Fibroblast of gingiva (primary cell): Measurements from ENCODE around the gene ANKRD2.

Experiments
- DNase-seq: peaks from one replicate; pipeline ENCODE4 v3.0.0-alpha.2; 2011; ENCODE audit warnings: low read depth

Gene ANKRD2

DNA sequence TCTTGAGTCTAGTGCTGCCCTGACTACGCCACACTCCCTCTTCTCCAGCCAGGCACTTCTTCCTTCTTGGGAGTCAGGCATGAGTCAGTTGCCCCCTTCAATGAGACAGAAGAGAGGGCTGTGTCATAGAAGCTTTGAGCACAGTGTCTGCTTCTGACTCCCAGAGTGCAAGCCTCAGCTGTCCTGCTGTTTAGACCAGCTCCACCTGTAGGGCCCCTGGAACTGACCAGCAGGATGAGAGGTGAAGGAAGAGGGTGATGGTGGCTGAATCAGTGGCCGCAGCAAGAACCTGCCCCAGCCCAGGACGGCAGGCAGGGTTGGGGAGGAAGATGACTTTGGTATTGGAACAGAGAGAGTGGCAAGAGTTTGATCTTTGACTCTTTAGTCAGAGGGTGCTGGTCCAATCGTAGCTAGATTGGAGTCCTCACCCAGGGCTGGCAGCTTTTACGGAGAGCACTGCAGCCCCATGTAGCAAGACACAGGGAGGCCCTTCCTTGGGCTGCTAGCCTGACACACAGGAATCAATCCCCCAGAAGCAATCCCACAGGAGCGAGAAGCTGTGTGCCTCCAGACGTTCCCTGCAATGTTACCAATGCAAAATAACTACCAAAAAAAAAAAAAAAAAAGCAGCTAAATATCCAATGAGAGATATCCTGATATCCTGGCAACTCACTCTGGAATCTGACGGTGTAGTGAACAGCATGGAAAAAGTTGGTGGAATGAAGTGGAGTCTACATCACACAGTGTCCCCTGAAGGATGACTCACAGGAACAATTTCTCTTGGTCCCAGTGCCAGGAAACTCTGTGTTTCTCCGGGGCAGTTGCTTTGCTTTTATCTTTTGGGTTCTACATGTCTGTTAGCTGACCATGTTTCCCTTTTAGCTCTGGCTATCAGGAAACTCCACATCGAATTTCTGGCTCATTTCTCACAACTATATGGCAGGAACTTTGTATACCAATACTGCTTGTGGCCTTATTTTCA is 23.8 kb downstream of the ANKRD2 start:
- DNase-seq: peak; percentile 82

DNA sequence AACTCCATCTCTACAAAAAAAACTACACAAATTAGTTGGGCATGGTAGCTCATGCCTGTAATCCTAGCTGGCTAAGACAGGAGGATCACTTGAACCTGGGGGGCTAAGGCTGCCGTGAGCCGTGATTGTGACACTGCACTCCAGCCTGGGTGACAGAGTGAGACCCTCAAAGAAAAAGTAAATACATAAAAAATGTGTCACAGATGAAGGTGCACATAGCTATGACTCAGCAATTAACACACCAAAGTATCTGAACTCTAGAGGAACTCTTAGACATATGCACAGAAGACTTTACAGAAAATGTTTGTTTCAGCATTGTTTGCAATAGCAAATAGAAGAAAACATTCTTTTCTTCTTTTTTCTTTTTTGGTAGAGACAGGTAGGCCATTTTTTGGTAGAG is 25.2 kb downstream of the ANKRD2 start:
- no peak for DNase-seq

DNA sequence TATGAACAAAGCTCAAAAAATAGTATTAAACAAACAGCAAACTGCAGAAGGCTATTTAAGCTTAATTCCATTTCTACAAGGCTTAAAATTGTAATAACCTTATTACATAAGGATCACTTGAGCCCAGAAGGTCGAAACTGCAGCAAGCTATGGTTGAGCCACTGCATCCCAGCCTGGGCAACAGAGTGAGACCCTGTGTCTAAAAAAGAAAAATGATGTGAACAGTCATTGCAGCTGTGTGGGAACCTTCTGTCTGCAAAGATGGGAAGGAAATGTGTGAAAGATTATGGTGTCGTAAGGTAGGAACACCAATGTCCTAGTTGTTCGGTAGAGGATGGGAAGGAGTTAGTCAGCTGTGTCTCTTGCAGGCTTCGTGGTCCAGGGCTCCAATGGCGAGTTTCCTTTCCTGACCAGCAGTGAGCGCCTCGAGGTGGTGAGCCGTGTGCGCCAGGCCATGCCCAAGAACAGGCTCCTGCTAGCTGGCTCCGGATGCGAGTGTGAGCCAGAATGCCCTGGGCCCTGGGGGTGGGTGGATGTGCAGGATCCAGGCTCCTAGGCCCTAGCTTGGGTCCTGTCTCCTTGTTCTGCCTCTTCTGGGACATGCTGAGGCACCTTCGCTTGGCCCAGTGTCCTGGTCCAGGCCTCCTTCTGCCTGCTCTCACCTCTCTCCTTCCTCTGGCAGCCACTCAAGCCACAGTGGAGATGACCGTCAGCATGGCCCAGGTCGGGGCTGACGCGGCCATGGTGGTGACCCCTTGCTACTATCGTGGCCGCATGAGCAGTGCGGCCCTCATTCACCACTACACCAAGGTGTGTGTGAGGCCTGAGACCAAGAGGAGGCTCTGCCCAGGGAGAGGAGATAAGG is 26.1 kb downstream of the ANKRD2 start:
- DNase-seq: no peak

DNA sequence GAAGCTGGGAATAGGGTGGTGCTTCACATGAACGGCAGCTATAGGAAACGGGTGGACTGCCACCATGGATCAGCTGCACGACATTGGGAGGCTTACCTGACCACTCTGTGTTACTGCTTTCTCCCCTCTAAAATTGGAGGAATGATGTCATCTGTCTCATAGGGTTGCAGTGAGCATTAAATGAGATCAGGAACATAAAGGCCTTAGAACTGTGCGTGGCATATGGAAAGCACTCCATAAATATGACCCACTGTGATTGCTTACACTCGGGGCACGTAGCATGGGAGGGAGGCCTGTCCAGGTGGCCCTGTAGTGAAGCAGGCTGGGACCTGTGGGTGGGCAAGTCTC is 26.7 kb downstream of the ANKRD2 start:
- no peak for DNase-seq

DNA sequence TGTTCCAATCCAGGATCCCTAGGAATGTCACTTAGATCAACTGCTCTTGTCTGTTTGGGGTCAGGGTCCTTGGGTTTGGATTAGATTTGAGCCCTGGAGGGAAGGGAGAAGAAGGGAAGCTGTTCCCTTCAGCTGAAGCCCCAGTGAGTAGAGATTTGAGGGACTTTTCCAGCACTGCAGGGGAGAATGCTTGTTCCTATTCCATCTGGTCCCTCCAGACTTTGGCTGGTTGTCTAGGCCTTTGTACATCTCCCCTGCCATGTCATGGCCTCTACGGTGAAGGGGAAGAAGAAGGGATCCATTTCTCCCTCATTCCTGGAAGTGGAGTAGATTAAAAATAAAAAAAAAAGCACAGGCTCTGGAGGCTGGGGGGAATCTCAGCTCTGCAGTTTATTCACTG is 28.0 kb downstream of the ANKRD2 start:
- no peak for DNase-seq

DNA sequence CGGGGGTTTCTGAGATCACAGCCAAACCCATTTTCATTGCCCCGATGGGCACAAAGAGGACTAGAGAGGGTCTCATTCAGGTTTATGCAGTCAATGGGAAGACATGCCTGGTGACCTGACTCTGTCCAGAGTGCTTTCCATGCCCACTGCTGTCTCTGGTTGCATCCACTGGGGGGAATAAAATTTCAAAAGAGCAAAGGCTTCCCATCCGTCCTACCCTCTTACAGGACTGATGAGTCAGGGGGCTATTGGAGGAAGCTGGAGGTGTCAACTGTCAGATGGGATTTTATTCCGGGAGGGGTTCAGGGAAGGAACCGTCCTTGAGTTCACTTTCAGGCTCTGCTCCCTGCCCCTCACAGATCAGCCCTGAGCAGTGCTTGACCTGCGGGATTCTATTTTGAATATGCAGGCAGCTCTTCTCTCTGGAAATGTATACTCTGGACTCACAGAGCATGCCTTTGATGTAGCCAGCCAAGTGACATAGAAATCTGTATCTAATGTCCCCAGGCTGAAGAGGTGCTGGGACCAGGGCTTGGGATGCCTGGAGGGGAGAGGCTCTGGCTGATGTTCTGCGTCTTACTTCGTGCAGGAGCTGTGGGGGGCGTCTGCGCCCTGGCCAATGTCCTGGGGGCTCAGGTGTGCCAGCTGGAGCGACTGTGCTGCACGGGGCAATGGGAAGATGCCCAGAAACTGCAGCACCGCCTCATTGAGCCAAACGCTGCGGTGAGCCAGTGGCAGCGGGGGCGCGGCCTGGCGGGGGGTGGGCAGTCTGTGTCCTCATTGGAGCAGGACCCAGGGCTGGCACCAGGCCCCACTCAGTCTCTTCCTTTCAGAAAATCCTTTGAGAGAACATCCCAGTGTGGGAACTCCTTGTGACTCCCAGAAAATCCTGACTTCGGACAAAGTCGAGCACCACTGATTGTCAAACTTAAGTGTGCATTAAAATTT is 29.0 kb downstream of the ANKRD2 start:
- DNase-seq: no peak

DNA sequence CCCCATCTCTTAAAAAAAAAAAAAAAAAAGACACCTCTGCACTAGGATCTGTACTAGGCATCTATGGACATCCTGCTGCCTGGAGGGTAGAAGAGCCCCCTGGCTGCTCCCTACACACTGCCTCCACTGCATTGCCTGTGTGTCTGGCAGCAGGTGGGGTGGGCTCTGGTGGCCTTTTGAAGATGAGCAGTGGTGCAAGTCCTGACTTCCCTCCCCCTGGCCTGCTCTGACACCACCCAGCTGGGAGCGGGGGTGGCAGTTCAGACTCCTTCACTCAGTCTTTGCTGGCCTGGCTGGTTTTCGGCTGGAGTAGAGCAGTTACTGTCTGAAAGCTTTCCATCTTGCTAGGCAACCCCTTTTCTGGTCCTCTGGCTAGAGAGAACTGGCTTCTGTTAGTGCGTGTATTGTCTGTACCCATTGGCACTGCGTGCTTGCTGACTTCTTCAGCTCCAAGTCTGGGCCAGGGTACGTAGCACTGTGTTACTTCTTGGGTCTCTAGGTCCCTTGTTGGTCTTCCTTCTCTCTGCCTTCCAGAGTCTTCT is 34.6 kb downstream of the ANKRD2 start:
- DNase-seq: no peak

DNA sequence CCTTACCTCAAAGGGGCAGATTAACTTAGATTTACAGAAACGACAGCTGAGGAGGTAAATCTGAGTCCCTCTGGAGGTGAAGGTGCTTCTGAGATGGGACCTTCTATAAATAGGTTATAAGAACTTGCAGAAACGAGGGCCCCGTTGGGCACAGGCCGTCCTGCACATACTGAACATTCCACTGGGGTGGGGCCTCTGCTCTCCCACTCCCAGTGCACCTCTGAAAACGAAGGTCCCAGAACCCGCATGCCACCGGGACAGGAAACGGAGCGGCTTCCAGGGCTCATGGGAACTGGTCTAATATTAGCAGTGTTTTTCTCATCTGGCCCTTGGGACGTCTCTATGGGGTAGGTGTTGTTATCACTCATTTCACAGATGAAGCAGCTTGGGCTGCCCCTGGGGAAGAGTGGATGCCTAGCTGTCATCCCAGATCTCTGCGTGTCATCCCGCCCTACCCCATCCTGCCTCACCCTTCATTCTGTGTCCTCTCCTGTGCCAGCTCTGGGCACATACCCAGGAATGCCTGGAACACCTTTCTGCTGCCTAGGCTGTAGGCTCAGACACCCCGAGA is 36.5 kb downstream of the ANKRD2 start:
- DNase-seq: no peak

DNA sequence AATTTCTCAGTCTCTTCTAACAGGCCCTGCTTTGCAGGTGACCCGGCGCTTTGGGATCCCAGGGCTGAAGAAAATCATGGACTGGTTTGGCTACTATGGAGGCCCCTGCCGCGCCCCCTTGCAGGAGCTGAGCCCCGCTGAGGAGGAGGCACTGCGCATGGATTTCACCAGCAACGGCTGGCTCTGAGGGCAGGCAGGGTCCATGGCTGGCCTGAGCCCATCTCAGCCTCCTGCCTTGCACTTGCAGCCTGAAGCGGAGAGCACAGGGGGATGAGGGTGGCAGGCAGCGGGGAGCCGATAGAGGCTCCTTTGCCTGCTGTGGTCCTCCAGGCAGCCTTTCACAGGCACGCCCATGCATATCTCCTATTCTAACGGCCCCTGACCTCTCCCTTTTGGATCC is 38.9 kb downstream of the ANKRD2 start:
- no peak for DNase-seq

DNA sequence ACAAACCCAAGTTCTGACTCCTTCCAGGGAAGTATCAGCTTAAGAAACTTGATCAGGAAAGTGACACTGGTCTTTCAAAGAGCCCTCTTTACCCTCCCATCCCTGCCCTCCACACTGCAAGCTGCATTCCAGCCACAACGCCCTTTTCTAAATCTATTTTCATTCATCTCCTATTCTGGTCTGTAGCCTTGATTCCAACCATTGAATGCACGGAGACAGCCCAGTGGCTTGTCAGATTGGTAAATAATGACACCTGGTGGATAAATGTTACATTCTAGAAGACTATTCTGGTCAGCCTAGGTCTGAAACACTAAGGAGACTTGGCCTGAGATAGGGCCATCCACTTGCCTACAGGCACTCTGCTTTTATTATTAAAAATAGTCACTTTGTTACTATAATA is 39.8 kb downstream of the ANKRD2 start:
- peak; percentile 43 for DNase-seq

DNA sequence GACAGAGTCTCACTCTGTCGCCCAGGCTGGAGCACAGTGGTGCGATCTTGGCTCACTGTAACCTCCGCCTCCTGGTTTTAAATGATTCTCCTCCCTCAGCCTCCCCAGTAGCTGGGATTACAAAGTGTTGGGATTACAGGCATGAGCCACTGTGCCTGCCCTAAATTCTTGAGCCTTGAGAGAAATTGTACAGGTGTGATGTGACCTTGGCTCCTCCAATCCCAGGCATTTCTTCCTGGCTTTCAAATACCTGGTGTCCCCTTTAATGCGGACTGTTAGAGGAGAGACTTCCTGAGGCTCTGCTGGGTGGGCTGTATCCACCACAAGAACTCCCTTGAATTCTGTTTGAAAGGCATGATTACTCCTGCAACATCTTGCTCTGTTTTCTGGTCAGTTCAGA is 45.7 kb downstream of the ANKRD2 start:
- DNase-seq: no peak

DNA sequence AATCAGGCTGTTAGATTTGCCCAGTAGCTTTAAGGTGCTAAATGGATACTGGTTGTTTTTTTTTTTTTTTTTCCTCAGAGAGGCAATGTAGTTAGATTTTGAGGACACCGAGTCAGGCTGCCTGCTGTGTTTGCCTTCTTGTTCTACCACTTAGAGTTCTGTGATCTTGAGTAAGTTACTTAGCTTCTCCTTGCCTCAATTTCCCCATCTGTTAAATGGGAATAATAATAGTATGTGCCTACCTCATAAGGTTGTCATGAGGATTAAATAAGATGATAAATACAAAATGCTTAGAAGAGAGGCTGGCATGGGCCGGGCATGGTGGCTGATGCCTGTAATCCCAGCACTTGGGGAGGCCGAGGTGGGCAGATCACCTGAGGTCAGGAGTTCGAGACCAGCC is 46.2 kb downstream of the ANKRD2 start:
- DNase-seq: no peak

DNA sequence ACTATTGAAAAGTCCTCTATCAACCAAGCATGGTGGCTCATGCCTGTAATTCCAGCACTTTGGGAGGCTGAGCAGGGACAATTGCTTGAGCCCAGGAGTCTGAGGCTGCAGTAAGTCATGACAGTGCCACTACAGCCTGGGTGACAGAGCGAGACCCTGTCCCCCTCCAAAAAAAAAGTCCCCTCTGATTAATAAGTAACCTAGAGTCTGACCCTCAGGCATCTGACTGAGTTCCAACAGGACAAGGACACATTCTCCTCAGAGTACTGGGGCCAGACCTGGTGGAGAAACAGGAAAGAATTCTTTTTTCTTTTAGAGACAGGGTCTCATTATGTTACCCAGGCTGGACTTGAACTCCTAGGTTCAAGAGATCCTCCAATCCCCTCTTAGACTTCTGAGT is 50.7 kb downstream of the ANKRD2 start:
- DNase-seq: no peak

DNA sequence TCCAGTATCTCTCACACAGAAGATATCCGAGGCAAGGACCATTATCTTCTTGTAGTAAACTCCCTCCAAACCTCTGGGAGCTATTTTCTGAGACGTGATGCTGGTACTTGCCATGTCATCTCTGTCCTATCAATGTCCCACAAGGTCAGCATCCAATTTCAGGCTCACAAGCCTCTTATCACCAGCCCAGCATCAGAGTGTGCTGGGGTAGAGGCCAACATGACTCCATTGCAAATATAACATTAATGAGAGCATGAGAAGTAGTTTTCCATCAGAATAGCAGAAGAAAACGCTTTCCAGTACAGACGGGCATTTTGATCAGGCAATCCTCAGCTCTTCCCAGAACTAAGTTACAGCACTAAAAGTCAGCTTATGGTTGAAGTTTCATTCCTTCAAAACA is 55.2 kb downstream of the ANKRD2 start:
- no peak for DNase-seq

DNA sequence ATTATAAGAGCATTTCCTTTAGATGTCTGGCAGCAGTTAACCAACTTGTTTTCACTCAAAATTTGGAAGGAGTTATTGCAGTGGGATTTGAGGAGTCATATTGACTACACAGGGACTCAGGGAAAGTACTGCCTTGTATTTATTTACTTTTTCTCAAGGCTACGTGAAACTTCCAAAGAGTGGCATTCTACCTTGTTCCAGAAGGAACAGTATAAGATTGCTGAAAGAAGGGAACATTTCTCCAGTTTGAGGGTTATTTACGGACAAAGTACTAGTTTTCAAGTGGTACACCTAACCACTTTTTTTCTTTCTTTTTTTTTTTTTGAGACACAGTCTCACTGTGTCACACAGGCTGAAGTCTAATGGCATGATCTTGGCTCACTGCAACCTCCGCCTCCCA is 55.6 kb downstream of the ANKRD2 start:
- DNase-seq: no peak

DNA sequence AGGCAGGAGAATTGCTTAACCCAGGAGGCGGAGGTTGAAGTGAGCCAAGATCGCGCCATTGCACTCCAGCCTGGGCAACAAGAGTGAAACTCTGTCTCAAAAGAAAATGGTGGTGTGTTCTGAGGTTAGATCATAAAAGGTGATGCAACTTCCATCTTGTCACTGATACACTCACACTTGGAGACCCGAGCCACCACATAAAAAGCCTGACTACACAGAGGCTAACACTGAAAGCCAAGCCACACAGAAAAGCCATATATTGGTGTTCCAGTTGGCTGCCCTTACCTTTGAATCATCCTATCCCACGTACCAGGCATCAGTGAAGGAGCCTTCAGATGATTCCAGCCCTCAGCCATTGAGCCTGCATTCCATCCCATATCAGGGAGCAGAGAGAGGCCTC is 56.7 kb downstream of the ANKRD2 start:
- DNase-seq: no peak

DNA sequence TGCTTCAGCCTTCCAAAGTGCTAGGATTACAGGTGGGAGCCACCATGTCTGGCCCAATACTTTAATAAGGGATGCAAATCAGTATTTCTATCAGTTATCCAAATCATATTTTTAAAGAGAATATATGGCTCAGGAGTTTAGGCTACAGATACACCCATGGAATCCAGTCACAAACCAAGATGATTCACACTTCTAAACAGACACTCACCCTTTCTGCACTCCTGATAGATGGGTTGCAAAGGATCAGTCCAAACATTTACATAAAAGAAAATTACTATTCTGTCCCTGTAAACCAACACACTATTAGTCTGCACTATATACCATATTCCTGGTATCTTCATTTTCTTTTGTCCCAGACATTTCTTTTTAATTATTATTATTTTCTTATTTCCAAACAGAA is 58.5 kb downstream of the ANKRD2 start:
- DNase-seq: no peak

DNA sequence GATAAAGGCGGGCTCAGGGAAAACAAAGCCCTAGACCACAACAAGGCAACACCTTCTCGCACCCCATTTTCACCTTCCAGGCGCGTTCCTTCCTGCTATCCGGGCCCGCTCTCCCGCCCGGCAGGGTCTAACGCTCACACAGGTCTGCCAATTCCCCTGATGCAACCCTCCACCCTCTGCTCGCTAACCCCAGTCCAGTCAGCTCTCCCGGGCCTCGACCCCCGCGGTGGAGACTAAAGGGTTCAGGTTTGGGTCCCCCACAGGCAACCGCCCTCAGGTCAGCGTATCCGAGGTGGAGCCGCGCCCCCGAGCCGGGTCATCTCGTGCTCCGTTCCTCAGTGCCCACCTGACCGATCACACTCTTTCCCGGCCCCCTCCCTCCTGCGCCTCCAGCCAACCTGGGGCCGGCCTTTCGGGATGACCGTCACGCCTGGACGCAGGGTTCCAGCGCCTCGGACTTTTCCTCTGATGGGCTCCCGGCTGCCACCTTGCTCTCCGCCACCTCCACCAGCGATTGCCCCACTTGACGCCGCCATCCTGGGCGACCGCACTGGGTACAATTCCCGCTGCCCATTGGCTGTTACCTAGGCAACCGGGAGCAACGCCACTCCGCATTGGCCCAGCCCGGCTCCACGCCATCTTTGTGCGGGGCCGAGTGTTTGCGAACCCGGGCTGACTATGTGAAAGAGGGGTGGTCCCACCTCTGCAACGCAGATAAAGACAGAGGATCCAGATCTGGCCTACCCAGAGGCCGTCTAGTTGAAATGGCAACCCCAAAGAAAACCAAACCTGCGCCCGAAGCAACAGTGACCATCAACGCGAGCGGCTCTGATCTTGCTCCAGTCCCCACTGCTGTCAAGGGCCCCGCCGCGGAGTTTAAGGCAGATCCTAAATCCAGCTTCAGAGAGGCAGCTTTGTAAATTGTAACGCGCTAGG is 60.6 kb downstream of the ANKRD2 start, which contains the start of gene MORN4:
Gene MORN4, minus strand, starts transcription at position 552 of the 936 bp plus-strand sequence. CDS start 13,847 bp downstream, outside the sequence.
- peak; percentile 89 for DNase-seq
